HG02885 (cell line): ENCODE data around the gene RALGAPA2.
A peak's percentile ranks its signal among the peaks of the same experiment; 100 is the strongest.

Source experiments
- ATAC-seq: cut with Tn5 transposase; IDR thresholded peaks from one replicate; pipeline ENCODE4 v1.9.1; 2021; ENCODE audit warnings: mild to moderate bottlenecking; ENCODE audit not compliant: unreplicated experiment, poor library complexity

Gene RALGAPA2

DNA sequence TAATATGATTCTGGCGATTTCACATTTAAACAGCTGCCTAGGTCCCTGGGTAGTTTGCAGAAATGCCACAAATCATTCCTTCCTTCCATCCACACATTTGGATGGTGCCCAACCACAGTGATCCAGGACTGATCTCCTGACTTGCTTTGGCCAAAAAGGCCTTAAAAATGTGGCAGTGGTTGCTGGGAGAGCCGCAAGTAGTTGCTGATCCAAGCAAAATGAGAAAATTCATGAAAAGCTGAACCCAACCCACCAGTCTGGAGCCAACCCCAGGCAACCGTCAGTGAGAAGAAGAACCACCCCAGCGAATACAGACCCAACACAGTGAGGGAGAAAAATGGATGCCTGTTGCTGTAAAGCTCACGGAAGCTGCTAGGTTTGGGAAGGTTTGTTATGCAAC, 25.1 kb downstream of the RALGAPA2 start:
- no peak for ATAC-seq

DNA sequence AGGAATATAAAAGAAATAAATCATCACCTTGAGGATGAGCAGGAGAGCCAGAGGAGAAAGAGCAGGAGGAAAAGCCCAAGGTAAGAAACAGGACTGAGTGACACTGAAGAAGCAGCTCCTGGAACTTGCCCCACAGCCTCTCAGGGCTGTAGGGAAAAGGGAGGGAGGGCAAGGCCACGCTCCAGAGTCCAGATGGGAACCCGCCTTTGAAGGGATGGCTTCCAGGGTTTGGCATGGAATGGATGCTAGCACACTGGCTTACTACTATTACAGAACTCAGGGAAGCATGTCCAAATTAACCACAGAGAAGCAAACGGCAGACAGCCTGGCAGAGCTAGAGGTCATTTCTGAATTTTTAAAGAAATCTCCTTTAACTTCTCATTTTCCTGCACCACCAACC, 26.8 kb downstream of the RALGAPA2 start:
- no peak for ATAC-seq

DNA sequence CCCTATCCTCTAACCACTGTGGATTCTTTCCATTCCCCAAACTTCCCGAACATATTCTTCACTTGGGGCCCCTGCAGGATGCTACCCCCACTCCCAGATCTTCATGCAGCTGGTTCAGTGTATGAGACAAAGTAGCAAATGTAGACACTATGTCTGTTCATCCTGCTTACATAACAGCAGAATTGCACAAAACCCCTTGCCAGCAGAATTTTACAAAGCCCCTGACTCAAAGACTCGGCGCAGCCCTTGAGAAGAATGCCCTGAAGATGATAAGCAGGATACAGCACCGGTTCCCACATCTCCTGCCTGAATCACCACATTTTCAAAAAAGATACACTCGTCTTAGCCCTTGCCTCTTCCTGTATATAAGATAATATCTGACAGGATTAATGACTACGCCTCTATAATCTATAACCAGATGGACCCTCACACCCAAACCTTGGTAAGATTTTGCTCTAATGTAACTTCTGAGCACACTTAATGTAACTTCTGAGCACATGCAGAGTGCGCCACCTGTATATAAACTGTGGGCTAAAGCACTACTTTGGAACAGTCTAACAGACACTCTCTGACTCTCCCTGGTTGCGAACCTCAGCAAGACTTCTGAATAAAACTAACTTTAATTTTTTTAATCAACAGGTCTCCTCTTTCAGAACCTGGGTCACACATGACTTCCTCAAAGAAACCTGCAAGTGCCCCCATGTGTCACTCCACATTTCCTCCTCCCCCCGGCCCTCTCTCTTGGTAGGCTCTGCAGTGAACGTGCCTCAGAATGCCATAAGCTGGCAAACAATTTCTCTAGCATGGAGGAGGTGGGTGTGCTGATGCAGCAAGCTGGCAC, 28.7 kb downstream of the RALGAPA2 start:
- ATAC-seq = no peak

DNA sequence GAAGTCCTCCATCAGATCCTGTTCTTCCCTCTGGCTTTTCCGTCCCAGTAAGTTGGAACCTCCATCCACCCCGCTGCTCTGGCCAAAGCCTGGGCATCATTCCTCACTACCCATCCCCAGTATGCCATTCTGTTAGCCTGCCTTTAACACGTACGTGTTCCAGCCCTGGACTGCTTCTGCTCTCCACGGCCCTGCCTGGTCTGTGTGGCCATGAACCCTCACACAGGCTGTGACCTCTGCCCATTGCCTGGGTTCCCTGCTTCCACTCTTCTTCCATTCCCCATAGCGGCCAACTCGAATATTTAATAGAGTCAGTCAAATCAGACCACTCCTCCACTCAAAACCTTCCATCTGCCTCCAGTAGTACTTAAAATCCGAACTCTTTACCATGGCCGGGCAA, 29.4 kb downstream of the RALGAPA2 start:
- no peak for ATAC-seq

DNA sequence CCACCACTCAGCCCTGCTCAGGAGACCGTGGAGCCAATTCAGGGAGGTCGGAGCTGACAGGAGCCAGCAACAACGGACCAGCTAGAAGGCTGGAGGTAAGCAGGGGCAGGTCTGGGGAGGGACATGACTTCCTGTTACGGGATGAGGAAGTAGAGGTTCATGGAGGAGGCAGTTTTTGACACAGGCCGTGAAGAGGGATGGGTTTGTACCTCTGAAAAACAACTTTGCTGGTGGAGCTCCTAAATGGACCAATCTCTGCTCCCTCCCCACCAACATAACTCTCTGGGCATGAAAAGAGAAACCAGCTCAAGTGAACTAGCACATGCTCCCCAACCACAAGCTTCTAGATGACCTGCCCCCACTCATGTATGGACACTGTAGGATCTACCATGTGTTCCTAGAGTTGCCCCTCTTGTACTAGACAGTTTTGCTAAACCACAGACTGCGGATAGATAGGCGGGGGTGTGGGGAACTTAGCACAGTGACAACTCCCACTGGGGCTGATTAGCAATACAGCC, 31.4 kb downstream of the RALGAPA2 start:
- peak; percentile 60 for ATAC-seq

DNA sequence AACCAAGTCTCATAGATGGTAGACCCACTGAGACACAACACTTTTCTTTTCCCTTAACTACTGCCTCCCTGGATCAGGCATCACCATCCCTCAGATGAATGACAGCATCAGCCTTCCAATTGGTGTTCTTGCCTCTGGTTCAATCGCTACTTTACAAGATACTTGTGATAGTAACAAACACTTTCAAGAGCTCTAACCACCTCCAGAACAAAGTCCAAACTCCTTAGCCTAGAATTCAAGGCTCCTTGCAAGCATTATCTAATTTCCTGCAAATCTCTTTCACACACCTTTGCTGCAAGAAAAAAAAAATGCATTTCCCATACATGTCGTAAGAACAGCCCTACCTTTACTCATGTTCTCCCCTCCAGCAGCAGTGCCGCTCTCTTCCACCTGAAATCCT, 33.1 kb downstream of the RALGAPA2 start:
- no peak for ATAC-seq

DNA sequence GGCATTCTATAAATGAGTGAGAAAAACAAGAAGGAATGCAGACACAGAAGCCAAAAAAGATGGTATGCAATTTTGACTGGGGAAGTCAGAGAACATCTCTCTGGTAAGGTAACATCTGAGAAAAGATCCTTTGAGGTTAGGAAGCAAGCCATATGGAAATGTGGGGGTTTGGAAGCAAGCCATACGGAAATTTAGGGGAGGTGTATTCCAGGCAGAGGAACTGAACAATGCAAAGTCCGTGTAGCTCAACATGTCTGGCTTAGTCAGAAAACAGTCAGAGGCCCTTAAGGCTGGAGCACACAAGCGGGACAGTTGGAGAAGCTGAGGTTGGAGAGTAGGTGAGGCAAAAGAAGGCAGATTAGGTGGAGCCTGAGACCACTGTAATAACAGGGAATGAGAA, 35.3 kb downstream of the RALGAPA2 start:
- ATAC-seq = no peak

DNA sequence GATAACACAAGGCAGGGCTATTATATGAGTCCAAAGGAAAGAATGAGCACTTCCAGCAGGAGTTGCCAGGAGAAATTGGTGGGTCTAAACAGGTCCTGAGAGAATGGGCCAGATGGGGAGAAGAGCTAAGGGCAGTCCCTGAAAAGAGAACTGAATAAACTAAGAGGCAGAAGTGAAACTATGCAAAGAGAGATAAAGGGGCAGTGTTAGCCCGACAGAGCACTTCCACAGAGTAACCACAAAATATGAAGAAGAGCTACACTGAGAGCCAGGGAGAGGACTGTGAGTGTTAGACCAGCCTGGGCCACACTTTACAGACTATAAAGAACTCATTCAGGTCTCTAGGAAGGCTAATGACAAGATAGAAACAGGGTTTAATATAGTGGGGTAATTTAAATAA, 43.8 kb downstream of the RALGAPA2 start:
- peak; percentile 99 for ATAC-seq

DNA sequence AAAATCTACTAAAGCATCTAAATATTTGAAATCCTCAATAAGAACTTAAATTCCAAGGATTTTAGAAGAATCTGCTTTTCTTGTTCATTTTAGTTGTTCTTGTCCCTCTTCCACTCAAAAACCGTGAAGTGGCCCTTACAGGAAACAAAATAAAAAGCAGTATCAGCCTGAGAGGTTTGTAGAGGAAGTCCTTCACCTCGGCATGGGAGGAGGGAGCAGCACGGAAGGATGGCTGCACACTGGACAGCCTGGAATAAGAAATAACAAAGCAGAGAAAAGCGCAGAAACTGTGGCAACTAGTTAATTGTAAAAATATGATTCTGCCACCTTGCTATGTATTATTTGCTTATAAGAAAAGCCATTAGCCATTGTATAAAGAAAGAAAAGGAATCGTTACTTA, 46.1 kb downstream of the RALGAPA2 start:
- ATAC-seq = no peak

DNA sequence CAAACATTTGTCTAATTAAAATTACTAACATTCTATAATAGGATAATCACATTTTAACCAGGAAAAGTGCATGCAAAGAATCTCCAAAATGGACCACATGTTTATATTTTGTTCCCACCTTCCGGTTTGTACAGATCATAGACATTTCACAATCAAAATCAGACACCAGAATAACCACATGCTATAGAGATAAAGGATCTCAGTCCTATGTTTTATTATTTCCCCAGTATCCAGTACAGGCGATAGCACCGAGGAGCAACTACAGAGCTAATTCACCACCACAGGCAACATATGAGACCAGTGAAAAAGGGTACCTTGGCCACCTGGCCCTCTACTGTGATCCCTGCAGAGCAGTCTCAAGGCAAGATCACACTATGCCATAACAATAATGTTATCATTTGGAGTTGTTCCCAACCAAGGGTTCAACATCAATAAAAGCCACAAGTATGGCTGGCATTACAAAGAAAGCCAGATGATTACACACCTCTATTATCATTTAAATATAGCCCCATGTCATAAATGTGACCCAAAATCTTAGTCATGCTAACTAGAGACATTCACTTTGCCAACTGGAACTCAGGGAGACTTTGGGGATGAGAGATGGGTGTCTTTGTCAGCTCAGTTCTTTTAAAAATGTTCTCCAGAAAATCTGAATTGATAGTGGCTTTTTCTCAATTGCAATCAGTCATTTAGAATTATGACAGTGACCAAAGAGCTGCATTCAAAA, 46.7 kb downstream of the RALGAPA2 start:
- ATAC-seq = no peak

DNA sequence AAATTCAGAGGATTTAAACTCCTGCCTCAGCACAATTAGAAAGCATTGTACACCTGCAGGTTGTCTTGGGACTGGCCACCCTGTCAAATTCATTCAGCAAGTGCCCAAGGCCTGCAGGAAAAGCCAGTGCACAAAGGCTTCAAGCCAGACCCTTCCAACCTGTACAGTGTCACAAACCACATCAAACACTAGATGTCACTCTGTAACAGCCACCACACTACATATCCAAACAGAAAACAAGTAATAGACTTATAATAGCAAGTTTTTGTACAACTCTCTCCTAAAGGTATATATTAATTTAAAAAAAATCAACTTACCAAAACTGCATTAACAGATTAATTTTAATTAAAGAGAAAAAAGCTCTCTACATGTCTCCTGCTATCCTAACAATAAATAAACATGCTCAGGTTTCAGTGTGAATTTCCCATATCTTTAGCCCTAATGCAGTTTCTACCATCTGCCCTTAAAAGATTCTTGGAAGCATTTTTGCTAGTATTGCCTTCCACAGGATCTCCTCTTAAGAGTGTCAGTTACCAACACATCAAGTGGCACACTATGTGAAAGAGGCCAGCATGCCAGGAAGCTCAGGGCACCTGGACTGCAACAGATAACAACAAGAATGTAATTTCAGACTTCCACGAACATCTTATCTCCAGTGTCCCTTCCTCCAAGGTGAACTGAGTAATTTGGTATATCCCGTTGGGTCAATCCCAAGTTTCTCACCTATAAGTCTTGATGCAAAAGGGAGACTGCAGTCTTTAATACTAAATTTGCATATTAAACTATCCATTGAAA, 47.5 kb downstream of the RALGAPA2 start:
- peak; percentile 53 for ATAC-seq

DNA sequence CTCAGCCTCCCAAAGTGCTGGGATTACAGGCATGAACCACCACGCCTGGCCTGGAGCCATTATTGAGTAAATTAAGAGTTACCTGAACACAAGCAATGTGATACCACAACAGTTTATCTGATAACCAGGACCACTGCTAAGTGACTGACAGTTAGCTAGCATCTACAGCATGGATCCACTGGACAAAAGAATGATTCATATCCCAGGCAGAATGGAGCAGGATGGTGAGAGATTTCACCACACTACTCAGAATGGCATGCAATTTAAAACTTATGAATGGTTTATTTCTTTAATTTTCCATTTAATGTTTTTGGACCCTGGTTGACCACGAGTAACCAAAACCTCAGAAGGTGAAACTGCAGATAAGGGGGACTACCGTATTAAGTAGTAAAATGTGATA, 48.6 kb downstream of the RALGAPA2 start:
- no peak for ATAC-seq

DNA sequence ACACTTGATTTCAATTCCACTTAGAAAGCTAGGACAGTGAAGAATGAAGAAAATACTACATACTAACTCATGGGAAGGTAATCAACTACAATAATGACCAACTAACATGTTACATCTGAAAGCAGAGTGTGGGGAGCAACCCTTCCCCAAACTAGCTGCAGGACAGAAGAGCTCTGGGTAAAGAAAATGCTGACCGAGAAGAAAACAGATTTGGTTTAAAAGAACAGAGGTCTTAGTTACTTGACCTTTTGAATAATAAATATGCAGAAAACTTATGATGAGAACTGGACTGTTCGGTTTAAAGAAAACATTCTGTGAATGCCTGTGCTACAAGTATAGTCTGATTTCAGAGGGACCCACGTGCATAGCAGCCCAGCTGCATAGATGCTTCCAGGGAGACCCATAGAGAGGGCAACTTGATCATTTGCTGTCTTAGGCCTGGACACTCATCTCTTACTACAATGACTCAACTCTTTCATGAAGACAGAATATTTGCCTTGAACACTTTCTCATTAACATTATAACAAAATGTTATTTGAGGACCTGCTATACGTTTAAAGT, 53.5 kb downstream of the RALGAPA2 start:
- ATAC-seq = no peak

DNA sequence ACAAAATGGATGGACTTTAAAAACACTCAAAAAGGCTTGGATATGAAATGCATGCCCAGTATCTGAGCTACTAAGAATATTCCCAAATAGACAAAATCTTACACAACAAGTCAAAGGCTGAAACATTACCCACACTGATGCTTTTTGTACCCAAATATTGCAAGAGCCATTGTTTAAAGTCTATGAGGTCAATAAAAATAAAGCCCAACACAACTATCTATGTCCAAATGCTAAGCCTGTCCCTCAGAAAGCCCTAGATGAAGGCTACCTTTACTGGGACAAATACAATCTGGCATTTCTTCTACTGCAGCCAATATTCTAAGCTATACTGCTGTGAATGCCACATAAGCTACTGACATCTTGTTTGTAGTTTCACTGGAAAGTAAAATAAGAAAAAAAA, 54.3 kb downstream of the RALGAPA2 start:
- no peak for ATAC-seq

DNA sequence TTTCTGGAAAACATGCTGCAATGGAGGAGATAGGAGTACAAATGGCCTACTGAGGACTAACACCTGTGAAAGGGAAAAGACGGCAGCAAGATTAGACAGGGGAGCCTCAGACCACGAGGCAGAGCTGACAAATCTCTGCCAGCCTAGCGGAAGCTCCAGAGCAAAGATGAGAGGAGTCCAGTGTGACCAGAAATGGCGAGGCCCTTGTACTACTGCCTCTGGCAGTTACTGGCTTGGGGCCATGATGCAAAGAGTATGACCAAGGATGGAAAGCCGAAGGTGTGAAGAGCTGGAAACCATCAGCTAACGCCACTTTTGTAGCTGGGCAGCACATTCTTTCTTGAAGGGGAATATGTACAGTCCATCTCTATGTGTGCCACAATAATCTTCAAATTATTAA, 55.4 kb downstream of the RALGAPA2 start:
- no peak for ATAC-seq

DNA sequence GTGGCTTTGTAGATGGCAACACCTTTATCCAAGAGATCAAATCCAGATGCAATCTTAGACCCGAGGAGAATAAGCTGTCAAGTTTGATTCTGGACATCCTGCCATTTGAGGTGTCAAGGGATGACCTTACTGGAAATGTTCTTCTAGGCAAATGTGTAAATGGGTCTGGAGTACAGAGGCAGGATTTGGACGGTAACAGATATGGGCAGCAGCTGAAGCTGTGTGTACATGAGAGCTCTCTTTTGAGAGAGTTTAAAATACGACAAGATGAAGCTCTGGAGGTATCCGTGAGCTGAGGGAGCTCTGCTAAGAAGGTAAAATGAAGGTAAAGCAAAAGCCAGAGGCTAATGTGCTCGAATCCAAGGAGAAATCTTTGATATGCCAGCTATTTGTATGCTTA, 56.6 kb downstream of the RALGAPA2 start:
- no peak for ATAC-seq

DNA sequence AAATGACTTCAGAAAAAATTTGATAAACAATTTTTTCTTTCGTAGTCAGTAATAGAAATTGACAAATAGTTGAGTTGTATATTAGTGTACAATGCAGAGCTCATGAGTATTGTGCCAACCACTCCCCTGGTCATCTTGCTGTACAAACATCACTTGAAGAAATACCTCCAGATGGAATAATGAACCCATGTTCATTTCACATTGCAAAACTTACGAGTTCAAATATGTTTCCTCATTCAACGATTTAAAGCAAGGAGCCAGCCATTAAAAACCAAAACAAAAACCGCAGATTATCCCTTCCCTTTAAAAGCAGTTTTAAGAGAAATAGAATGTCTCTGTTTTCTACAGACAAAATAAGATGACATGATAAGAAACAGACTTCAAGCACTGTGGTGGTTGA, 62.5 kb downstream of the RALGAPA2 start:
- ATAC-seq = no peak

DNA sequence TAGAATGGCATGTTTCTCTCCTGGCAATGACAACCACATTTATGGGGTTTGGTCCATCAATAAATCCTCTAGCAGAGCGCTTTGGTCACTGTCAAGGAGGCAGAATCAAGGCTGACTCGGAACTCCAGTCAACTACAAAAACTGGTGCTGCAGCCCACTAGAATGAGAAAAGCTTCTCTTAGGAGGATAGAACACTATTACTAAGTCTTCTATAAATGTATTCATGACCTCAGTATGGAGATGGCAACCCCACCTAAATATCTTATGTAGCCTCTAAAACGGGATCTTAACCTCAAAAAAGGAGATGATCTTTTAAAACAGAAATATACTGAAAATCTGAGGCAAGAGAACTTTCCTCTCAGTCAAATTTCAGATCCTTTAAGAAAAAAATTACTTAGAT, 68.5 kb downstream of the RALGAPA2 start:
- ATAC-seq = no peak

DNA sequence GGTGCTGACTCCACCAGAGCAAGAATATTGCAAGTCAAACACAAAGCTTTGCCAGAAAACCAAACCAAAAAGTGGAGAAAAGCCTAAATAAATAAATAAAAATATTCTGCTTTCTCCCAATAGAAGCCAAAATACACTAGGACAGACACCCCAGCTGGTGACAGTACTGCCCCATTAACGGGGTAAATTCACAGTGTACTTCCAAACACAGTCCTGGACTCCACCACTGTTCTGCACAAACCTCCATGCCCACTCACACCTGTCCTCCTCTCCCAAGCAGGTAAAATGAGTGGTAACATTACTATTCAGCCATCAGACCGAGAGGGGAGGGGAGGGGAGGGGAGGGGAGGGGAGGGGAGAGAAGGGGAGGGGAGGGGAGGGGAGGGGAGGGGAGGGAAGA, 70.7 kb downstream of the RALGAPA2 start:
- no peak for ATAC-seq

DNA sequence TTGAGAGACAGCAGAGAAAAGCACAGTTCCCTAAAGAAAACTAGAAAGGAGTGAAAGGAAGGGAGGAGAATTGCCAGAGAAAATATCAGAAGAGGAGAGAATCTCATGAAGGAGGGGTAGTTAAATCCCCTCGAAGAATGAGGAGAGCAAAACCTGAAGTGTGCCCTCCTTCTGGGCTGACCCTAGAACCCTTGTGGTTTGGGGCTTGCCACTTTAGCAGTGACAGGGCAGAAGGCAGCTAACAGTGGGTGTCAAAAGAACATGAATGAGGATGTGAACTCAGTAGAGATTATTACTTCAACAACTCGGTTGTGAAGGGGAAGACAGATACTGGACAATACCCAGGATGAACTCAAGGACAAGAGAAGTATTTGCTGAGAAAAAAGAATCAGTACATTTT, 73.6 kb downstream of the RALGAPA2 start:
- ATAC-seq = no peak
